GM19238 (cell line): ENCODE data around the gene APOBEC3B.
A peak's percentile ranks its signal among the peaks of the same experiment; 100 is the strongest.
"Not testable (repeated sequence)": the region's sequence is repeated elsewhere in the genome, so short reads cannot be mapped to it uniquely, and the experiment has no call there.

Source experiments
- DNase-seq: peaks from one replicate; pipeline ENCODE4 v3.0.0; 2011; ENCODE audit warnings: low spot score; ENCODE audit not compliant: insufficient read length

APOBEC3B gene

DNA sequence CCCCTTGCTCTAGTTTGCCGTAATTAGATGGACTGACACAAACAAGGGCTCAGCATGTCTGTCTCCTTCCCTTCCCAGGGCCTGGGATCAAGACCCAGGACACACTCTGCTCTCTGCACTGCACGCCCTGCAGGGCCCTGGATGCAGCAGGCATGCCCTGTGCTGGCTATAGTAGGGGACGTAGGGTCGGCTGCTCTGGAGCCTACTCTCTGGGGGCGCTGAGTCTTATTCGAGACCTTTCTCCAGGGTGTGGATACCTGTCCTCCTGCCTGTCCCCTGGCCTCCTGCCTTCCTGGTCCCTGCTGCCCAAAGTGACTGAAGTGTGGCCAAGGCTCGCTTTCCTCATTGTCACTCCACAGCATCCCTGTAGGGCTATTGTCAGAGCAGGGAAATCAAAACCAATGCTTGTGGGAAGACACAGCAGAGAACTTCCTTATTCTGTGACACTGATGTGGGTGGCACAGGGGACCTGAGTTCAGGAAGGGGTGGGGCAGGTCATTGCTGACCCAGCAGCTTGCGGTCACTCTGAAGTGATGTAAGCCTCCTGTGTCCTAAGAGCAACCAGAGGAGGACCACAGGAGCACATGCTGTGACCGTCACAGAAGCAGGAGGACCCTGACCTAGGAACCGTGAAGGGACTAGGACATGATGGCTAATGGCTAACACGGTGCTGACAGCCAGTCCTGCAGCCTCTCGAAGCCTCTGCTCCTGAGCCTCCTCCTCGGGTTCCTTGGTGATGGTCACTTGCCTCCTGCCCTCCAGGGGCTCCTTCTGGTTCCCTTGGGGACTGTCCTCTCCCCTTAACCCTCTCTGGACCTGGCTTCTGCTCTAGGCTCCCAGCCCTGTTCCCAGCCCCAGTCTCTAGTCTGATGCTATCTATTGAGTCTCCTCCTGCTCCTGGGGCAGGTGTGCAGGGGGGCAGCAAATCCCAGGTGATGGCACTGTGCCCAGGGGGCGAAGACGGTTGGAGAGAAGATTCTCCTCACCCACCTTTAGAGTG lies 14.4 kb upstream of the APOBEC3B start:
- no peak for DNase-seq

DNA sequence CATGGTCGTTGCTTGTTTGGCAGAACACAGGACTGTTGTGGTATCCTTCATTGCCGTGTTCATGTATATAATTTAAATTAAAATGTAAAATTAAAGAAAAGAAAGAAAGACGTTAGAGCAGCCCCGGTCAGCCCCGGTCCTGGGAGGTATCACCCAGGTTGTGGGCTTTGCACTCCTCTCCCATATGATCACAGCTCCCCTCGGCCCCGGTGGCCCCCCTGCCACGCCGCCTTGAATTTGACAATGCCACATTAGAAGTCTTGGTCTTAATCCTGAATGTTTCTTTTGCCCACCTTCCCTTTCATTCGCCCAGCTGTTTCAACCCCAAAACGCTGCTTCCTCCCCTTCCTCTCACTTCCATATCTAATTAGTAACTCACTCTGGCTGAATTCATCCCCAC lies 13.3 kb upstream of the APOBEC3B start:
- no peak for DNase-seq

DNA sequence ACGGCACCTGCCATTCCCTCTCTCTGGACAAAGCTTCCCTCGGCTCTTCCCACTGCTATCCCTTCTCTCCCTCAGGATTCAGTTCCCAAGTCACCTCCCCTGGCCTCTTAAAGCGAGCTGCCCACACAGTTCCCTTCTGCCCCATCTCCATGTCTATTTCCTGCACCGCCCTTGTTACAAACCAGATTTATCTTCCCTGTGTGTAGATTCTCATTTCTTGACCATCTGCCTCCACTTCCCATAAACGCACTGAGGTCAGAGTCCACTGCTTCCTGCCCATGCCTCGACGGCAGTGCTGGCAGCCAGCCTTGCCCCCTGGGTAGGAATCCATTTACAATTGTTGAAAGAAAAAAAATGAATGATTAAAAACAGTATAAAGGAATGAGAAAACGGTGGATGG lies 11.6 kb upstream of the APOBEC3B start:
- no peak for DNase-seq

DNA sequence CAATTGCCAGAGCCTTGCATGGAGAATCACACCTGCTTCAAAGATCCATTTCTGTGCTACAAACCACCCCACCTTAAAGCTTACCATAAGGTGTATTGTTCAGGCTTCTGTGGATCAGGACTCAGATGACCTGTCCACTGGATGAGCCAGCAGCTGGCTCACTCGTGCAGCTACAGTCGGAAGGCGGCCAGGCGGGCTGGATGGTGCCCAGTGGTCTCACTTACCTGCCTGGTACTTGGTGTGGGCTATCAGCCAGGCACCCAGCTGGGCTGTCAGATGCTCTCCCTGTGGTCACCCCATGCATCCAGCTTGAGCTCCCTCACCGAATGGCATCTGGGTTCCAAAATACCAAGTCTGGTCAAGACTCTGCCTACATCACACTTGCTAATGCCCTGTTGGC lies 10.9 kb upstream of the APOBEC3B start:
- no peak for DNase-seq

DNA sequence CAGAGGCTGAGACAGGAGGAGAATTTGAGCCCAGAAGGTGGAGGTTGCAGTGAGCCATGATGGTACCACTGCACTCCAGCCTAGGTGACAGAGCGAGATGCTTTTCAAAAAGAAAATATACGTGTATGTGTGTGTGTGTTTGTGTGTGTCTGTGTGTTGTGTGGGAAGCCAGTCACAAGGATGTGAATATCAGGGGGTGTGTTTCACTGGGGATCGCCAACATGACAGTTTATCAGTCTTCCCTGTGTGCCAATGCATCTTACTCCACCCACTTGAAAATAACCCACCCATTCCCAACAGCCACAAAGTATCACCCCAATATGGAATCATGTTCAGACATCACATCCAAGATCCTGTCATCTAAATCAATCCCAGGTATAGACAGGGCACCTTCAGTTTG lies 10.4 kb upstream of the APOBEC3B start:
- no peak for DNase-seq

DNA sequence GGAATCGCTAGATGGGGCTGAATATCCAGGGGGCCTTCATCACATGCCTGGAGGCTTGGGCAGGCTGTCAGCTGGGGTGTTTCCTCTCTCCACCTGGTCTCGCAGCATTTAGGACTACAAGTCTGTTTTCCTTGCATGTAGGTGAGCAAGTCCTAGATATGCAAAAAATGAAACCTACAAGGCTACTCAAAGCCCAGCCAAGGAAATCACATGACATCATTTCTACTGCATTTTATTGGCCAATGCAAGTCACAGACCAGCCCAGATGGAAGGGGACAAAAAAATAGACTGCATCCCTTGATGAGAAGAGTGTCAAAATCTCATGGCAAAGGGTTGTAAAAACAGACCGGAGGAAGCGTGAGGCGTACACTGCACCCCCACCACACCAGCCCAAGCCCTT lies 9.6 kb upstream of the APOBEC3B start:
- no peak for DNase-seq

DNA sequence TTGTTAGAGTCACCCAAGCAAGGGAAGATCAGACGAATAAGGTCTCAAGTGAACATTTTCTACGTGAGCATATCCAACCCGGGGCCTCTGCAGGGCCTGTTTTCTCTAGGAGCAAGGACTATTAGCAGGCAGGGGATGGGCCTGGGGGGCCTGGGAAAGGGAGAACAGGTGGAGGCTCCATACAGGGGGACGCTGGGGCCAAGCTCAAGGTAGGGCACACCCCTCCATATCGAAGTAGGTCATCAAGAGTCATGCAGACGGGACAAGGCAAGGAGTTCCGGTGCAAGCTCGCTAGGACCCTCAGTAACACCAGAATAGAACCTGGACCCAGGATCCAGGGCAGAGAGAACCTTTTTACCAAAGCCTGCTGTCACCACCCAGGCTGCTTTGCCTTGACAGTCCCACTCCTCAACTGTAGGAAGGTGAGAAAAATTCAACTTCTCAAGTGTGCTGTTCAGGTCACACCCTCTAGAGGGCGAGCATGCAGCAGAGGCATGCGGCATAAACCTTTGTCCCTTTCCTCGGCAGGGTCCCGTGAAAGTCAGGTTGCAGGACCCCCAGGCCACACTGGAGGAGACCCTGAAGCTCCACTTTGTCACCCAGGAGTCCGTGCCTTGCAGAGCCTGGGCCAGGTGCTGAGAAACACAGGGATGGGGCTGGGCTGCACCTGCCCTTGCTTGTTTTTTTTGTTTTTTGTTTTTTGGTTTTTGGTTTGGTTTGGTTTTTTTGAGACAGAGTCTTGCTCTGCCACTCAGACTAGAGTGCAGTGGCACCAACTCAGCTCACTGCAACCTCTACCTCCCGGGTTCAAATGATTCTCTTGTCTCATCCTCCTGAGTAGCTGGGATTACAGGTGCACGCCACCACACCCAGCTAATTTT lies 8.6 kb upstream of the APOBEC3B start:
- DNase-seq = peak; percentile 69

DNA sequence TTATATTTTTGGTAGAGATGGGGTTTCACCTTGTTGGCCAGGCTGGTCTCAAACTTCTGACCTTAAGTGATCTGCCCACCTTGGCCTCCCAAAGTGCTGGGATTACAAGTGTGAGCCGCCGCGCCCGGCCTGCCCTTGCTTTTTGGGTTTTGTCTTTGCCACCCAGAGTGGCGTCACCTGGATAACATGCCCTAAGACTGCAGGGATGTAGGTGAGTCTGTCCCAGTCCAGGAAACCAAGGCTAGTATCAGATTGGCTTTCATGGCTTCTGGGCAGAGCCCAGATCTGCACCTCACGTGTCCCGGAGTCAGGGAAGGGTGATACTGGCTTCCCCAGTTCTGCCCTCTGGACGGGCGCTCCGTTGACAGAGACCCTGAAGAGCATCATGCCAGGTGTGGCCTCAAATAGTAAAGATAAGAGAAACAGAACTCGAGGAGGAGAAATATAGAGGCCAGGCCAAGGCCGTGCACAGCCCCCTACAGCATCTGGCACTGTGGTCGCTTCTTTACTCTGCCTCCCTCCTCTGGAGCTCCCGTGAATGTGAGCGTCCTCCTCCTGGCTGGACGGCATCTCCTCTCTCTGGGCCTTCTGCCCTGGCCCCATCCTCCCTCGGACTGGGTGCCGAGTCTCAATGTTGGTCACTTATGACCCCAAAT lies 7.8 kb upstream of the APOBEC3B start:
- no peak for DNase-seq

DNA sequence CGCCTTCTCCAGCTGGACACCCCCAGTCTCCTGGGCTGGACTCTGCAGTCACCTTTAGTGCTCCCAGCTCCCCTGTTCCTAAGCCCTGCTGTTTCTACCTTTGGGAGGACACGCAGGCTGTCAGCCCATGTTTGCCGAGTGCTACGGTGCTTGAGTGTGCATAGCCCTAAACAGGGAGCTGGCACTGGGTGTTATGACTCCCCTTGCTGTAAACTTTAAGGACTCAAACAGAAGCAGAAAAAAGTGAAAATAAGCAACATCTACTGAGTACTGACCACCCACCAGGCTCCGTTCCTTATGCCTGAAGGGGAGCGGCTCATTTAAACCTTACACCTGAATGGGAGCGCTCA lies 7.3 kb upstream of the APOBEC3B start:
- DNase-seq = no peak

DNA sequence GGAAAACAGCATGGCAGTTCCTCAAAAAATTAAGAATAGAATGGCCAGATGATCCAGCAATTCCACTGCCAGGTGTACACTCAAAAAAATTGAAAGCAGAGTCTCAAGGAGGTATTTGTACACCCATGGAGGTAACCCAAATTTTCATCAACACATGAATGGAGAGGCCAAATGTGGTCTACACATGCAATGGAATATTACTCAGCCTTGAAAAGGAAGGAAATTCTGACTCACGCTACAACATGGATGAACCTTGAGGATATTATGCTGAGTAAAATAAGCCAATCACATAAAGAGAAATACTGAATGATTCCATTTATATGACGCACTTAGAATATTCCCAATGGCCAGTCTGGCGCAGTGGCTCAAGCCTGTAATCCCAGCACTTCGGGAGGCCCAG lies 4.9 kb upstream of the APOBEC3B start:
- not testable (repeated sequence) for DNase-seq

DNA sequence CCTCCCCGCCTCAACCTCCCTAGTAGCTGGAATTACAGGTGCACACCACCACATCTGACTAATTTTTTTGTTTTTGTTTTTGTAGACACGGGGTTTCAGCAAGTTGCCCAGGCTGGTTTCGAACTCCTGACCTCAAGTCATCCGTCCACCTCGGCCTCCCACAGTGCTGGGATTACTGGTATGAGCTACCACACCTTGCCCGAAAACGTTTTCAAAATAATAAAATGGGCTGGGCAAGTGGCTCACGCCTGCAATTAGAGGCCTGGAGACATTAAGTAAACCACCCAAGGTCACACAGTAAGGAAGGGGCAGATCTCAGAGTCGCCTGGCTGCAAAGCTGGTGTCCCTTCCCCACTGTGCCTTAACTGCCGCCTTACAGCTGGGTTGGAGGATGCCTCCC lies 1.6 kb upstream of the APOBEC3B start:
- not testable (repeated sequence) for DNase-seq

DNA sequence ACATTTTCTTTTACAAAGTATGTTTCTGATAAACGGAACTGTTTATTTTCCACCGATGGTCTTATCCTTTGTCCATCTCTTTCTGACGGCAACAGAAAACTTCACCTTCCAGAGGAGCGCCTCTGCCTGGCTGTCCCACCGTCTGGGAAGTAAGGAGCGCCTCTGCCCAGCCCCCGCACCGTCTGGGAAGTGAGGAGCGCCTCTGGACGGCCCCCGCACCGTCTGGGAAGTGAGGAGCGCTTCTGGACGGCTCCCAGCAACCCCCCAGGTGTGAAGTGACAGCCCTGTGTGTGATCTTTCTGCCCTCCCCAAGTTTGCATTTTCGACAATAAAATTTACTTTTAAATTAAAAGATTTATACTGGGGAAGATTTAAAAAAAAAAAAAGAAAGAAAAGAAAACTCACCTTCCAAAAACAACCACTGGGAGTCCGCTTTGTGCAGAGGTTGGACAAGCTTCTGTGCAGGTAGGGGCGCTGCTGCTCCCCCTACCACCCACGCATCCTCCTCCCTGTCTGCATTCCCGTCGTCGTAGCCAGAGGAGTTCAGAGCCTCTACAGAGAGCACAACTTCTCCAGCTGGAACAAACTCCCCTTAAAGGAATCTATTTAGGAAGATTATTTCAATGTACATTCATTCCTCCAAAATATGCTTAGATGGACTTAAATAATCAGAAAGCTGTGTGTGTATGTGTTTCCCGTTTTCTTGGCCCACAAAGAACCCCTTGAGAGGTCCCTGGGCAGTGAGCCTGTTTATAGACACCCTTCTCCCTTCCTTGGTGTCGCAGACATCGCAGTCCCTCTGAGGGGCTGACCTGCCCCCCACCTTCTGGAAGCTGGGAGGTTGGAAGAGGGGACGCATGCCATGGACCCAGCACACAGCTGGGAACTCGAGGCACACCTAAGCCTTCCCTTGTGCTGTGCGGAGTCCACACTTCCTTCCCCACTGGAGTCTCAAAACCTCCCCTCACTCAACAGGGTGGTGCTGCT lies 849 bp upstream of the APOBEC3B start:
- DNase-seq = no peak

DNA sequence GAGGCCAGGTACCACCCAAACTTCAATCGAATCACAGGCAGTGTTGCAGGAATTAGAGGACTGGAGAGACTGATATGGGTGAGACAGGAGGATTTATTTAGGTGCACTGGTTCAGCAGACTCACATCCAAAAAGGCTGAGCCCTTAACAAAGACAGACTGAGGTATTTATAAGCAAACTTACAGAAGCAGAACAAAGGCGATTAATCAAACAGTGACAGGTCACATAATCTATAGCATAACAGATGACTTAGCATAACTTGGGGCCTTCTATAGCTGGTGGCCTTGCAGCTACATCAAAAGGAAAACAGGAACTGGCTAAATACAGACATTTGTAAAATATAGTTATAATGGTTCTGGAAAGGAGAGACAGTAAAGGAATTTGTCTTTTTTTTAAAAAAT lies 2.1 kb downstream of the APOBEC3B start:
- no peak for DNase-seq

DNA sequence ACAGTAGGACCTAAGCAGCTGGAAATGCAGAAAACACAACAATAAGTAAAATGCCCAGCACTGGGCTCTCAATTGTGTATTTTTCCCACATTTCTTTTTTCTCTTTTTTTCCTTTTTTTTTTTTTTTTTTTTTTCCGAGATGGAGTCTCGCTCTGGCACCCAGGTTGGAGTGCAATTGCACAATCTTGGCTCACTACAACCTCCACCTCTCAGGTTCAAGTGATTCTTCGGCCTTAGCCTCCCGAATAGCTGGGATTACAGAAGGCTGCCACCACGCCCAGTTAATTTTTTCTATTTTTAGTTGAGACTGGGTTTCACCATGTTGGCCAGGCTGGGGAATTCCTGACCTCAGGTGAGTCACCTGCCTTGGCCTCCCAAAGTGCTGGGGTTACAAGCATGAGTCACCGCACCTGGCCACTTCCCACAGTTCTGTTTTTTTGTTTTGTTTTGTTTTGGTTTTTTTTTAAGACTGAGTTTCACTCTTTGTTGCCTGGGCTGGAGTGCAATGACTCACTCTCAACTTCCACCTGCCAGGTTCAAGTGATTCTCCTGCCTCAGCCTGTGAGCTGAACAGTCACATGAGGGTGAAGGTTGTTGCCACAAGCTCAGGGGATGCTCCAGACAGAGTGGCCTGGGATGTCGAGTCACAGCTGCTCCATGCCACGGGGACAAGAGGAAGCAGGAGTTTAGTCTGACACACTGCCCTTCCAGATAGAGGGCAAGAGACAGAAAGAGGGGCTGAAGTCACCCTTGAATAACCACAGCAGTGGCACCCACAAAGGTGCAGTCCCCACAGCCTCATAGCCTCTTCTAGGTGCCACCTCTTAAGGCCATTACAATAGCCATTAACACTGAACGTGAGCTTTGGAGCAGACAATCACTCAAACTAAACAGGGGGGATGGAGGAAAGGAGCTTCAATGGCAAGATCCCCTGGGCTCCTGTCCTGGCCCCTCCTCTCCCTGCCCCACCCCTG lies 2.9 kb downstream of the APOBEC3B start:
- DNase-seq = not testable (repeated sequence)

DNA sequence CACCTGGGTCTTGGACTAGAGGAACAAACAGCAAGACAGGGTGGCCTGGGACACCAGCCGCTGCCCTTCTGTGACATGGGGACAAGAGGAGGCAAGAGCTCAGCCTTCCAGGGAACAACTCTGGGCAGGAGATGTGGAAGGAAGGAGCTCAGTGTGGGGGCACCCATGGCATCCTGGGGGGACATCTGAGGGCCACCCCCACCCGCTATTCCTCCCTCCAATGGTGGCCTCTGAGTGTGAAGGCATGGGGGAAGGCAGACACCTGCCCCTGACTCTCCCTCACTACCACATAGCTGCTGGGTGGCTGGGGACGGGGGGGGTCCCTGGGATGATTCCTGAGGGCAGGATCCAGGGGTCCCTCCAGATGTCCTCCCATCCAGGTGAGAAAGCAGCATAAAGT lies 4.5 kb downstream of the APOBEC3B start:
- no peak for DNase-seq

DNA sequence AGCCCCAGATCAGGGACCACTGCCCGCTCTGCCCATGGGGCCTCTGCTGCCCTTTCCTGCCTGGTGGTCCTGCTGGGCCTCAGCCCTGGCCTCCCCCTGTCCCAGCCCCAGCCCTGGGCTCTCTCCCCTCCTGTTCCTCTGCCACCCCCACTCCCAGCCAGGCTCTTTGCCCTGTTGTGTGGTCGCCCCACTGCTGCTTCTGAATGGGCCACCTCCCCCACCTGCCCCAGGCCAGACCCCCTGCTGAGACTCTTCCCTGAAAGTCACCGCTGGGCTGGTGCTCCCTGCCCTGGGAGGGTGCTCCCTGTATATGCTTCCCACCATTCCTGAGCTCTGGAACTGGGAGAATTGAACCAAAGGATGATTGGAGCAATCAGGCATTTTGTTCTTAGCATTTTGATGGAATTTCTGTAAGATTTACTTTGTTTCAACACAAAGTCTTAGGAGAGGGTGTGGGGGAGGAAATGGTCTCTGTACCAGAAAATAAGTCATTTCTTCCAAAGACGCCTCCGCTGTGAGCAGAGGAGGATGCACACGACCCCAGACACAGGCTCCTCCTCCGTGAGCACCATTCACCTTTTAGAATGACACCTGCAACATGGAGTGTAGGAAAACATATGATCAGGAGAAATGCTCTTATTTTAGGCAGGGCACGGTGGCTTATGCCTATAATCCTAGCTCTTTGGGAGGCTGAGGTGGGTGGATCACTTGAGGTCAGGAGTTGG lies 5.2 kb downstream of the APOBEC3B start:
- DNase-seq = no peak

DNA sequence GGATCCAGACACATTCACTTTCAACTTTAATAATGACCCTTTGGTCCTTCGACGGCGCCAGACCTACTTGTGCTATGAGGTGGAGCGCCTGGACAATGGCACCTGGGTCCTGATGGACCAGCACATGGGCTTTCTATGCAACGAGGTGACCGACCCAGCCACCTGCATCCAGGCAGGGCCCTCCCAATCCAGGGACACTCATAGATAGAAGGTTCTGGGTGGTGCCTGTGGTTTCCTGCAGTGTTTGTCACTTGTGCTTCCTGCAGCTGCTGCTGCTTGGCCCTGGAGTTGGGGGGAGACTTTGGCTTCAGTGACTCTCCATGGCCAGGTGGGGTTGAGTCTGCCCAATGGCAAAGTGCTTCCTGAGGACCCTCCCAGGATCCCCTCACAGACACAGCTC lies 7.3 kb downstream of the APOBEC3B start:
- no peak for DNase-seq

DNA sequence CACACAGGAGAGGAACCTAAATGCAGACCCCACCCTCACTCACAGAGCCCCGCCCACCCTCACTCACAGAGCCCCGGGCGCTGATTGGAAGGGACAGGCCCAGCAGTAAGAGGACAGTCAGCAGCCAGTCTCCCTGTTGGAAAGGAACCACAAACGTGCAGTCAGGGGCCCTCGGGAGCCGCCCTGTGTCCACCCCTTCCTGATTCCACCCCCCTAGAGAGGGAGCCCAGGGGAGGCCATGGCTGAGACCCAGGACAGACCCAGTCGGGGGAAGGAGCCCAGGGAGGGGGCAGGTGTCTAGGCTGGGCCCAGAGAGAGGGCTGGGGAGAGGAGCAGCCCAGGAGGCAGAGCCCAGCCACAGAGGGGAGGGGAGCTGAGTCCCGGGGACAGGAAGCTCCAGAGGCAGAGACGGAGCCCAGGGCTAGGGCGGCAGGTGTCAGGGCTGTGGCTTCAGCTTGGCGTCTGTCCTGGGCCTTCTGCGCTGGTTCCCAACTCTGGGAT lies 10.8 kb downstream of the APOBEC3B start:
- DNase-seq = not testable (repeated sequence)

DNA sequence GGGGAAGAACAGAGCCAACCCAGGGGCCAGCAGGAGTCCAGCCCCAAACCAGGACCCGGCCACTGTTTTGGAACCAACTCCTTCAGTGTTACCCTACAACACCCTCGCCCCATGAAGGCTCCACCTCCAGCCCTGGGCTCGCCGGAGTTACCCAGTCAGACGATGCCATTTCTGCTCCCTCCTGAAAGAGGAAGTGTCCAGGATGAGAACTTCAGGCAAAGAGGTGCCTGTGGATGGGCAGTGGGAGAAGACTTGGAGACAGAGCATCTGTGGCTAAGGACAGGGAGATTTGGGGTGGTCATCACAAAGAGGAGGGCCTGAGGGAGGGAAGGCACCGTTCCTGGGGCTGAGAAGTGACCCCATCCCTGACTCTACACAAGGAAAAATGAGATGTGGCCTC lies 14.0 kb downstream of the APOBEC3B start:
- no peak for DNase-seq
